Measurements from ENCODE around the gene GBX2. TPM values are rescaled to one million over a fixed set of nuclear protein-coding genes. Genes with fewer than 3 reads are reported as not detected.

Gene GBX2
- total RNA-seq, 1 experiment from 2014 or later, result 5.9 TPM

DNA sequence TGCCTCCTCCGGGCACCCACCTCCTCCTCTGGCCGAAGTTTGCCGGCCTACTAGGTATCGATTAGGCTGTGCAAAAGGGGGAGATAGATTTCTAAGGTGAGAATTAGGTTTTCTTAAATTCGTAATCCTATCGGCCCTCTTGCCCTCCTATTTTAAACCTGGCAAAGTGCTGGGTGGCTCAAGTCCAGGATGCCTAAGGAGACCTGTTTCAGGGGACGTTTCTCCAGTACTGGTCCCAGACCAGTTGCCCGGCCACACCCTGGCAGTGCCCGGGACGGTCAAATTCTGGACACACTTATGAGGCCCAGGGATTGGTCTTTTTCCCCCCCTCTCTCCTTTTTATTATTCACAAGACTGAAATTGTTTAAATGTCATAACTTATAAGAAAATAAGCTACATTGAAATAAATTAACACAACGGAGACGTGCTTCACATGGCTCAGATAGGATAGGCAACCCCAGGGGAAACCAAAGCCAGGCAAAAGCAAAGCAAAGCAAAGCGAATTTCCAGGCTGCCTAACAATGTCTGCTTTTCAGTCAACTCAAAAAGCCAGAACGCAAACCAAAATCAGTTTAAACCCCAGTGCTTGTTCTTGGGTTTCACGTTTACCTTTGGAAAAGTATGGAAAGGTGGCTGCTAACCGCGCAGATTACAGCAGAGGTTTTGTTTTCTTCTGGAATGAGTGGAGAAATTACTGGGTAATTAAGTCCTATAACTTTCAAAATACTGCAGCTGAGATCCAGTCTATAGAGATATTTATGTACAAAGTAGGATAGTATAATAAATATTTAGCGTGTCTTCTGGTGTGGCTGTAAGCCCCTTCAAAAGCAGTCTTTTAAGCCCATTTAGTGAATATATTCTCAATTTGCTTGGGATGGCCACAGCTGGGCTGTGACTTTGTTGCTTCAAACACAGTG, 3.0 kb downstream of the GBX2 start:
- Histone ChIP-seq H3K36me3 (ENCODE audit: control insufficient read depth in 1 of 2, insufficient read depth in 2 of 2, low read length in 2 of 2) (peaks cover 0 to 6% of the 10 kb centered on the region in 2 experiments; a peak in 1 of 4 replicates), H3K9me2 (ENCODE audit: insufficient read depth) (no peaks in the 10 kb centered on the region), H3K9ac (ENCODE audit: low read length) (peak overlapping the region; percentile 57), H3K27ac (ENCODE audit: low read depth, low read length) (peak overlapping the region; percentile 82; the same call in 1 of the 2 replicates), H2AFZ (ENCODE audit: low read depth, low read length, poor library complexity, severe bottlenecking) (no peak overlapping the region), H3K4me1 (ENCODE audit: control insufficient read depth in 1 of 2, insufficient read depth in 2 of 2, low read length in 2 of 2) (peaks cover 0 to 27% of the 10 kb centered on the region in 2 experiments; a peak in 1 of 4 replicates), H3K27me3 (ENCODE audit: insufficient read depth, low read length) (no peaks in the 10 kb centered on the region), H4K20me1 (ENCODE audit: insufficient read depth) (no peaks in the 10 kb centered on the region), H3K79me2 (ENCODE audit: insufficient read depth, low read length) (peaks cover 21% of the 10 kb centered on the region), H3K9me3 (ENCODE audit: control insufficient read depth in 1 of 2, insufficient read depth in 1 of 2, low read depth in 1 of 2, low read length in 2 of 2) (no peaks in the 10 kb centered on the region), H3K4me3 (replicated peaks in 1 of 2; ENCODE audit: low read depth in 1 of 2, low read length in 2 of 2) (peak overlapping the region; percentile 51 to 63), H3K4me2 (ENCODE audit: low read length) (peak overlapping the region; percentile 79)
- DNase-seq (ENCODE audit: low read depth, low spot score) (no peak), ATAC-seq (no peak)
- TF ChIP-seq TCF7L2 (IDR thresholded peaks at IDR 0.05; ENCODE audit: borderline replicate concordance, extremely low read depth, insufficient read depth, insufficient read length), result no peak
- no peak for TF ChIP-seq FOSL1 (IDR thresholded peaks at IDR 0.05; ENCODE audit: low read depth)
- TF ChIP-seq, protein P1, sequence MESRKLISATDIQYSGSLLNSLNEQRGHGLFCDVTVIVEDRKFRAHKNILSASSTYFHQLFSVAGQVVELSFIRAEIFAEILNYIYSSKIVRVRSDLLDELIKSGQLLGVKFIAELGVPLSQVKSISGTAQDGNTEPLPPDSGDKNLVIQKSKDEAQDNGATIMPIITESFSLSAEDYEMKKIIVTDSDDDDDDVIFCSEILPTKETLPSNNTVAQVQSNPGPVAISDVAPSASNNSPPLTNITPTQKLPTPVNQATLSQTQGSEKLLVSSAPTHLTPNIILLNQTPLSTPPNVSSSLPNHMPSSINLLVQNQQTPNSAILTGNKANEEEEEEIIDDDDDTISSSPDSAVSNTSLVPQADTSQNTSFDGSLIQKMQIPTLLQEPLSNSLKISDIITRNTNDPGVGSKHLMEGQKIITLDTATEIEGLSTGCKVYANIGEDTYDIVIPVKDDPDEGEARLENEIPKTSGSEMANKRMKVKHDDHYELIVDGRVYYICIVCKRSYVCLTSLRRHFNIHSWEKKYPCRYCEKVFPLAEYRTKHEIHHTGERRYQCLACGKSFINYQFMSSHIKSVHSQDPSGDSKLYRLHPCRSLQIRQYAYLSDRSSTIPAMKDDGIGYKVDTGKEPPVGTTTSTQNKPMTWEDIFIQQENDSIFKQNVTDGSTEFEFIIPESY (IDR thresholded peaks at IDR 0.05; ENCODE audit: extremely low read depth, insufficient replicate concordance, low read length), result no peak
- no peak for TF ChIP-seq ELF1 (IDR thresholded peaks at IDR 0.05; ENCODE audit: borderline replicate concordance, low read depth)
- no peak for TF ChIP-seq POLR2A (IDR thresholded peaks at IDR 0.05; ENCODE audit: borderline replicate concordance, extremely low read depth, insufficient read depth, insufficient read length)
- TF ChIP-seq POLR2AphosphoS5 (IDR thresholded peaks at IDR 0.05; ENCODE audit: low read depth, low read length), result no peak
- ChIA-PET POLR2A (no interaction called here), RAD21 (ENCODE audit: low non-redundant PET in 1 of 2, low total read pairs in 2 of 2, uncharacterized antibody in 2 of 2, unreplicated experiment in 2 of 2) (no interaction called here), CTCF (interaction anchor here (0.9 kb wide), 1 partner anchor 13 kb away, joined by 3 read pairs; no protein-coding TSS in a partner anchor)
- intact Hi-C loops (cut with micrococcal nuclease), result no loop called here
- no TSS peak for BruUV-seq (replicated peaks)
